ENCODE data around the gene RNF130.

RNF130 gene

GRCh38 chr5:179918742-179919486, 152.6 kb downstream of the RNF130 start:
- no peak for DNase-seq (ENCODE audit: low read depth in 1 of 2, low spot score in 1 of 2)

- DNase-seq (ENCODE audit: low read depth in 1 of 2, low spot score in 1 of 2) = no peak
These were observed 155.0 kb downstream of the RNF130 start for GRCh38 chr5:179916523-179916922.

- no peak for DNase-seq (ENCODE audit: low read depth in 1 of 2, low spot score in 1 of 2)
These were observed 156.1 kb downstream of the RNF130 start for GRCh38 chr5:179915406-179915935.

DNA sequence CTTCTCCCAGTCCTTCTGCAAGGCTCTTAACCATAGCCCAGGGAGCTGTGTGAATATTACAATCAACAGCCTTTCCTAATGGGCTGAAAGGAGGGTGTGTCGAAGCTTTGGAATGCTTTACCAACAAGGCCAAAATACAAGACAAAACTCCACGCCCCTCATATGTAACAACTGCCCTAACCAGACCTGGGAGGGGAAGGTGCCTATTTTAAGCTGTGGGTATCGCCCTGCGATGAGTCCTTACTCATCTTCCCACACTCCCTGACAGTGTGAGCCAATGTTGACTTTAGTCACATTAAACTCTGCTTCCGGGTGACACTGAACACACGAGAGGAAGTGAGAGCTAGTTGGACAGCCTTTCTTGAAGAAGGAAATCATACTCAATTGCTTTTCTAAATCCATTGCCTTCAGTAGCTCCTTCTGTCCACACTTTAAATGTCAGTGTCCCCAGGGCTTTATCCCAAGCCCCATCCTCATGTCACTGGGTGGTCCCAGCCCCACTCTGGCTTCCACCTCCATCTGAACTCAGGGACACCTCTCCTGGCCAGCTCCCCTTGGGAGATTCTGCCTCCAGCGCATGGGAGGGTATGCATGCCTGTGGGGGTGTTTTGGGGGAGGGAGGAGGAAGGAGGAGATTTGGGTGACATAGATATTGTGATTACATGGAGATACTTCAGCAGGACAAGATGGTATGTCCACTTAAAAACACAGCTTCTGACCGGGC, 157.4 kb downstream of the RNF130 start:
- no peak for DNase-seq (ENCODE audit: low read depth in 1 of 2, low spot score in 1 of 2)

- DNase-seq (ENCODE audit: low read depth in 1 of 2, low spot score in 1 of 2) = no peak
These were observed 158.1 kb downstream of the RNF130 start for GRCh38 chr5:179913461-179913860.

GRCh38 chr5:179912951-179913350, 158.6 kb downstream of the RNF130 start:
- no peak for DNase-seq (ENCODE audit: low read depth in 1 of 2, low spot score in 1 of 2)

DNA sequence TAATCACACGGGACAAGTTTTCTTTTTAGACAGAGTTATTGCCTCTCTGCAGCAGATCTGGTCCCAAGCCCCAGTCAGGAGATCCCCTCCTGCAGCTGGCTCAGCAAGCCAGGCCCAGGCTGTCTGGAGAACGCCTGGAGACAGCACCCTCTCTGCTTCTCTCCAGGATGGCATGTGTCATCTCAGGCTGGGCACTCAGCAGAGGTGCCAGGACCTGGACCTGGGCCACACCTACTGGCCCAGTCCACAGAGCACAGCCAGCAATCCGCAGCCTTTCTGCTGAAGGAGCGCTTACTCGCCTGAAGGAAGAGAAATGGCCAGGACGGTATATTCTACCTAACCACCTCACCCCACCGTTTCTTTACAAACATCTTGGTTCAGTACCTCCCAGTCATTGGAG, 159.2 kb downstream of the RNF130 start:
- no peak for DNase-seq (ENCODE audit: low read depth in 1 of 2, low spot score in 1 of 2)

DNA sequence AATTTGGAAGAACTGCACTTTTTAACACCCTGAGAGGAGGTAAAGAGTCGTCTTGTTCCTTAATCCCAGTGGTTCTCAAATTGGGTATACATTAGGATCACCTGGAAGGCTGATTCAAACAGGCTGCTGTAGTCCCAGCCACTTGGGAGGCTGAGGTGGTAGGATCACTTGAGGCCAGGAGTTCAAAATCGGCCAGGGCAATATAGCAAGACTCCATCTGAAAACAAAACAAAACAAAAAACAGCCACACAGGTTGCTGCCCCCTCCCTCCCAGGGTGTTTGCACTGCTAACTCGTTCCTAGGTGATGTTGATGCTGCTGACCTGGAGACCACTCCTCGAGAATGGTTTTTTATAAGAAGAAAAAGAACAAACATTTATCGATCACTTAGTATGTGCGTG, 162.3 kb downstream of the RNF130 start:
- no peak for DNase-seq (ENCODE audit: low read depth in 1 of 2, low spot score in 1 of 2)

DNA sequence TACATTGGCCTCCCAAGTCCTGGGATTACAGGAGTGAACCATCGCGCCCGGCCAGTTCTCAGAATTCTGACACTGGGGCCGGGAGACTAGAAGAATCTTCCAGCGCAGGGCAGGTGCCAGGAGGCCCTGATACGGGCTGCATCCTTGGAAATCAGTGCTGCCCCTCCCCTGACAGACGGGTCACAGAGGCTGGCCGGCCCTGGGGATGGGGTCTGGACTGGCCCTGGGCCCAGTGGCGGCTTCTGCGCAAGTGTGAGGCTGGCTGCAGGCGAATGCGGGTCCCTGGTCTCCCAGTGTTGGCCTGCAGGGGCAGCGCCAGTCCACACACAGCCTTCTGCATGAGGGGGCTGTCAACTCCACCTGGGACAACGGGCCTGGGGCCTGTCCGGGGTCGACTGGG, 163.0 kb downstream of the RNF130 start:
- no peak for DNase-seq (ENCODE audit: low read depth in 1 of 2, low spot score in 1 of 2)

- peak; percentile 35 to 60 for DNase-seq (ENCODE audit: low read depth in 1 of 2, low spot score in 1 of 2)
These were observed 163.8 kb downstream of the RNF130 start, which contains the start of gene TBC1D9B for GRCh38 chr5:179907556-179908324. Gene TBC1D9B (minus strand): TSS chr5:179907897. CDS start chr5:179907821, 76 bp downstream.

GRCh38 chr5:179906795-179907555, 164.6 kb downstream of the RNF130 start:
- DNase-seq (ENCODE audit: low read depth in 1 of 2, low spot score in 1 of 2) = peak in 1 of 2 donors; percentile 14

DNA sequence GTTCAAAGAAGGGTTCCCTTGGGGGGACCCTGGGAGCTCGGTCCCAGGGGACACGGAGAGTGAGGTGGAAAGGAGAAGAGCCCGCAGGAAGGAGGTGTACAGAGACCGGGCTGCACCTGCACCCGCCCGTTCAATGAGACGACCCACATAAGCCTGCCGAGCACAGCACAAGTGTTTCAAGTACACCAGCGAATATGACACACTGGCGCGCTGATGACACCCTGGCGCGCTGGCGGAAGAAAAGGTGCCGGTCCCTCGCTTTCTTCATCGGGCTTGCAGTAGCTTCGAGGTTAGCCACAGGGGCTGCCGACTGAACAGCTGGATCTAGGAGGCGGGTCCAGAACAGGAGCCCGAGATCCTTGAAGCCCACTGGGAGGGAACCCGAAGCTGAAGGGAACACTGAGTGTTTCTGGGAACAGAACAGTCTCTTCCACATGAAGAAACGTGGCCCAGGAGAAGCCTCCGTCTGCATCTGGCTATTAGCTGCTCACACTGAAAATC, 165.2 kb downstream of the RNF130 start:
- DNase-seq (ENCODE audit: low read depth in 1 of 2, low spot score in 1 of 2) = no peak

DNA sequence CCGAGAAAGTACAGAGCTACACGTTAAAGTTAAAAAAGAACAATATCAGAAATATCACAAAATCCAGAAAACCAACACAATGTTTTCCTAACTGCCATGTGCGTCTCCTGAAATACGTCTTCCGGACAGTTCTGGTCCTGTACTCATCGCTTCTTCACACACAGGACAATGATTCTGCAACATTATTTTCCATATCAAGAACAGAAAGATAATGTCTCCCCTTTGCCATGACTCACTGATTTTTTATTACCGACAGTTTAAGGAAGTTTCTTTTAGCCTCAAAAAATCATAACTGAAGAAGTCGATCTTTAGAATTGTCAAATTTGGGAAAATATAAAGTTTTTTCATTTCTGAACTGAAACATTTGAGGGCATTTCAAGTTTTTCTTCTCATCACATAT, 166.4 kb downstream of the RNF130 start:
- no peak for DNase-seq (ENCODE audit: low read depth in 1 of 2, low spot score in 1 of 2)
